Fibroblast of the aortic adventitia (primary cell): Measurements from ENCODE around the gene DPP7. TPM values are rescaled to one million over a fixed set of nuclear protein-coding genes. Genes with fewer than 3 reads are reported as not detected.

Experiments used
- DNase-seq: peaks from one replicate; pipeline ENCODE4 v3.0.0-alpha.2; 2010; ENCODE audit warnings: low read depth
- H3K4me3 ChIP-seq: 2 replicates; pipeline ENCODE4 v1.5.1; 2011; ENCODE audit warnings: low read depth, mild to moderate bottlenecking, control low read depth, low read length, moderate library complexity
- CTCF ChIP-seq: IDR thresholded peaks from 2 replicates; pipeline ENCODE4 v1.5.1; 2011; ENCODE audit warnings: mild to moderate bottlenecking, low read length, control low read depth, inconsistent platforms; ENCODE audit not compliant: insufficient read depth
- total RNA-seq: library from RNA; depleted of rRNA; stranded (reverse); fragments of >200 nt; gene quantifications from 2 replicates; pipeline ENCODE4 v1.2.3, GENCODE V29; 2012; ENCODE audit warnings: low replicate concordance

The DPP7 gene
- total RNA-seq, 1 donor = 69.5 TPM

- no peak overlapping the region for H3K4me3 ChIP-seq
- TF ChIP-seq CTCF = no peak
- no peak for DNase-seq
Measured at GRCh38 chr9:137105814-137106661, 8.5 kb downstream of the DPP7 start.

- no peak overlapping the region for H3K4me3 ChIP-seq
- TF ChIP-seq CTCF = no peak
- DNase-seq = no peak
Measured at GRCh38 chr9:137103206-137103999, 11.1 kb downstream of the DPP7 start.

GRCh38 chr9:137099231-137099630, 15.3 kb downstream of the DPP7 start:
- no peak for DNase-seq
- no peak for TF ChIP-seq CTCF
- no peak overlapping the region for H3K4me3 ChIP-seq

- TF ChIP-seq CTCF = no peak
- DNase-seq = no peak
- H3K4me3 ChIP-seq = no peak overlapping the region
Measured at GRCh38 chr9:137097761-137098462, 16.6 kb downstream of the DPP7 start.

- H3K4me3 ChIP-seq = no peak overlapping the region
- no peak for TF ChIP-seq CTCF
- DNase-seq = no peak
Measured at GRCh38 chr9:137096785-137097546, 17.6 kb downstream of the DPP7 start.
